Endothelial cell of umbilical vein (primary cell): ENCODE measurements around the gene SAMD4A. TPM values are rescaled to one million over a fixed set of nuclear protein-coding genes. Genes with fewer than 3 reads are reported as not detected.

Experiments
- BruUV-seq: library from RNA; stranded (reverse); fragments of 400-500 nt; replicated peaks from 2 replicates; lab custom pipeline; 2021; lab: Mats Ljungman, UMichigan
- CTCF ChIA-PET: fragments of 300-600, 350-600 bp; sonication (Branson Sonifier 250); formaldehyde crosslinking; loops from one replicate; lab custom pipeline; 2021; ENCODE audit warnings: antibody characterized with exemption, inconsistent platforms; lab: Charles Lee
- POLR2A ChIA-PET: fragments of 300-600, 350-600 bp; sonication (Branson Sonifier 250); formaldehyde crosslinking; loops from one replicate; lab custom pipeline; 2021; ENCODE audit warnings: antibody characterized with exemption, inconsistent platforms; lab: Charles Lee
- DNase-seq: peaks from one replicate; pipeline ENCODE4 v3.0.0-alpha.2; 2011; ENCODE audit warnings: low read depth, low spot score
- FAIRE-seq: peaks from 2 replicates; lab custom pipeline; 2011; peaks lifted over from hg19 to GRCh38; lab: Jason Lieb, UNC
- H2AFZ ChIP-seq: 2 replicates; pipeline ENCODE4 v1.6.0; 2012; ENCODE audit warnings: low read depth, low read length, control low read depth, inconsistent platforms
- H3K27ac ChIP-seq: 2 replicates; pipeline ENCODE4 v1.5.1; 2011; ENCODE audit warnings: low read depth, mild to moderate bottlenecking, control low read depth, low read length, moderate library complexity; ENCODE audit not compliant: insufficient read depth
- H3K27me3 ChIP-seq, 2 experiments: 2 replicates each; pipeline versions ENCODE4 v1.6.0 to v1.6.1; 2011; ENCODE audit warnings: low read length in 2 of 2, mixed read lengths in 1 of 2; ENCODE audit not compliant: control insufficient read depth in 2 of 2, insufficient read depth in 2 of 2
- H3K36me3 ChIP-seq, 2 experiments: 2 replicates in 1 of 2; 3 replicates in 1 of 2; pipeline ENCODE4 v1.5.1; 2011; ENCODE audit warnings: low read length in 2 of 2, mild to moderate bottlenecking in 1 of 2, moderate library complexity in 1 of 2; ENCODE audit not compliant: control insufficient read depth in 2 of 2, insufficient read depth in 2 of 2; ENCODE audit errors: extremely low read depth in 1 of 2
- H3K4me1 ChIP-seq: 3 replicates; pipeline ENCODE4 v1.5.1; 2011; ENCODE audit warnings: mild to moderate bottlenecking, low read length; ENCODE audit not compliant: control insufficient read depth, insufficient read depth; ENCODE audit errors: extremely low read depth
- H3K4me2 ChIP-seq: 2 replicates; pipeline ENCODE4 v1.6.1; 2011; ENCODE audit warnings: low read length, control low read depth, mixed read lengths; ENCODE audit not compliant: insufficient read depth
- H3K4me3 ChIP-seq, 3 experiments: fragments of 200-600 bp in 1 of 3; sonication (generic), shearing (Covaris generic) in 1 of 3; replicated peaks in 1 of 3; 2 replicates each; pipeline ENCODE4 v1.5.1; 2011 to 2016; ENCODE audit warnings: control low read depth in 3 of 3, low read length in 3 of 3, mild to moderate bottlenecking in 2 of 3, inconsistent platforms in 1 of 3, low read depth in 1 of 3, moderate library complexity in 1 of 3; ENCODE audit not compliant: insufficient read depth in 1 of 3
- H3K79me2 ChIP-seq: 2 replicates; pipeline ENCODE4 v1.6.0; 2012; ENCODE audit warnings: low read length, inconsistent platforms; ENCODE audit not compliant: control insufficient read depth, insufficient read depth
- H3K9ac ChIP-seq: replicated peaks from 2 replicates; pipeline ENCODE3; 2011; ENCODE audit warnings: low read length, control low read depth; ENCODE audit not compliant: insufficient read depth; ENCODE audit errors: extremely low read depth
- H3K9me1 ChIP-seq: replicated peaks from 3 replicates; pipeline ENCODE4 v1.6.0; 2011; ENCODE audit warnings: mild to moderate bottlenecking, low read length; ENCODE audit not compliant: control insufficient read depth, insufficient read depth; ENCODE audit errors: extremely low read depth
- H3K9me3 ChIP-seq: replicated peaks from 2 replicates; pipeline ENCODE4 v1.5.1; 2012; ENCODE audit warnings: low read length, inconsistent platforms; ENCODE audit not compliant: control insufficient read depth, insufficient read depth
- H4K20me1 ChIP-seq: replicated peaks from 2 replicates; pipeline ENCODE3; 2011; ENCODE audit warnings: mild to moderate bottlenecking, low read length; ENCODE audit not compliant: control insufficient read depth, insufficient read depth; ENCODE audit errors: extremely low read depth
- EZH2 ChIP-seq: IDR thresholded peaks from 2 replicates; pipeline ENCODE4 v1.6.1; 2012; ENCODE audit warnings: borderline replicate concordance, low read depth, mild to moderate bottlenecking, moderate library complexity, low read length, inconsistent platforms; ENCODE audit not compliant: severe bottlenecking
- FOS ChIP-seq: IDR thresholded peaks from 2 replicates; pipeline ENCODE4 v1.6.1; 2011; ENCODE audit warnings: mild to moderate bottlenecking, low read length, moderate library complexity, borderline replicate concordance; ENCODE audit not compliant: insufficient read depth
- GATA2 ChIP-seq: IDR thresholded peaks from 2 replicates; pipeline ENCODE4 v1.7.0; 2011; ENCODE audit warnings: low read depth, mild to moderate bottlenecking, moderate library complexity, mixed read lengths, low read length; ENCODE audit not compliant: insufficient read length, insufficient read depth
- JUN ChIP-seq: IDR thresholded peaks from 2 replicates; pipeline ENCODE4 v1.6.1; 2011; ENCODE audit warnings: borderline replicate concordance, low read depth; ENCODE audit not compliant: insufficient read length, insufficient read depth
- MYC ChIP-seq: IDR thresholded peaks from one replicate; pipeline ENCODE4 v1.6.1; 2011; ENCODE audit warnings: mild to moderate bottlenecking, low read depth, low read length
- POLR2A ChIP-seq: IDR thresholded peaks from 2 replicates; pipeline ENCODE4 v1.6.1; 2012; ENCODE audit warnings: low read depth, mild to moderate bottlenecking, control low read depth, low read length
- POLR2AphosphoS5 ChIP-seq: IDR thresholded peaks from 2 replicates; pipeline ENCODE4 v1.6.1; 2012; ENCODE audit warnings: low read depth, mild to moderate bottlenecking, control low read depth, low read length, moderate library complexity; ENCODE audit not compliant: insufficient read depth
- dilution Hi-C: fragments of 300-500 bp; cut with MboI; formaldehyde crosslinking; loops from one replicate; pipeline ENCODE4 v1.15.0; 2019; ENCODE audit warnings: low sequenced_read_pairs; ENCODE audit not compliant: extremely low pct_ligation_motif_present
- intact Hi-C: fragments of 100-400 bp; cut with micrococcal nuclease; formaldehyde crosslinking; loops from one replicate; pipeline ENCODE4 v1.10.0; 2022
- polyA plus RNA-seq, 4 experiments: library from polyadenylated mRNA; depleted of rRNA in 3 of 4; stranded (reverse) in 3 of 4; unstranded in 1 of 4; fragments of >200 nt; gene quantifications; 2 replicates each; pipeline versions ENCODE4 v1.2.1 to v1.2.3, GENCODE V29; 2011 to 2012; ENCODE audit warnings: missing spikeins in 1 of 4
- total RNA-seq: library from RNA; stranded (reverse); gene quantifications from 2 replicates; pipeline ENCODE4 v1.2.3, GENCODE V29; 2021
- TF ChIP-seq, protein P1 (sequence below), 2 donors: IDR thresholded peaks; 1 replicate in 1 of 2; 2 replicates in 1 of 2; pipeline ENCODE4 v1.5.1; 2011; ENCODE audit warnings: low read length in 2 of 2, mild to moderate bottlenecking in 2 of 2, moderate library complexity in 2 of 2, control low read depth in 1 of 2, inconsistent platforms in 1 of 2, low read depth in 1 of 2; ENCODE audit not compliant: insufficient read depth in 1 of 2; ENCODE audit errors: extremely low read depth in 1 of 2
- TF ChIP-seq, protein P2 (sequence below): IDR thresholded peaks from 2 replicates; pipeline ENCODE4 v1.6.1; 2011; ENCODE audit not compliant: insufficient read depth, insufficient read length

The SAMD4A gene
- total and polyA plus RNA-seq, 2 donors (not counting 3 experiments of a cell fraction or from before 2014, with no cell fraction given), result 37.7 to 95.3 TPM

DNA sequence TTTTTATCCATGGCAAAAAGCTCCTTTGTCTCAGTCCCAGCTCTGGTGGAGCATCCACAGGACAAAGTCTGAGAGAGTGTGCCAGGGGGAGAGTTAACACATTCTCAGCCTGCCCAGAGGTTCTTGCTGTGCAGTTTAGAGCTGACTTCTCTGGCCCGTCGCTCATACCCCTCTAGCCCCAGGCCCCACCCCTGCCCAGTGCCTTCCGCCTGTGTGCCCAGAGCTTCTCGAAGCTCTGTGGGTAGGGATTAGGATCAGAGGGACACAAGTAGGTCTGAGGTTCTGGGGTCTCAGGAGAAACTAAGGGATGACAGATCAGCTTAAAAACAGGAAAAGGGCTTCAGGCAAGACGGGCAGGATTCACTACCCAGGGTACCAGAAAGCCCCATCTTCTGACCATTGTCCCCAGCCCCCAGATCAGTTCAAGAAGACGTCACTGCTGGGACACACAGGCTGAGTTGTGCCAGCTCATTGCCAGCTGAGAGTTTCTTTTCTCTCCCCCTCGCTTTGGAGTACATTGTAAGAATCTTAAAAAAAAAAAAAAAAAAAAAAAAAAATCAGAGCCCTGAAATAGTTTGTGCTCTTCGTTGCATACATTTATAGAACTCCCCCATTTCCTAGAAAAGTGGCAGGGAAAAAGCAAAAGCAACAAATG, 208.7 kb downstream of the SAMD4A start:
- no peak for FAIRE-seq

More for the DNA sequence above, 208.7 kb downstream of the SAMD4A start:
- Histone ChIP-seq H3K27me3 (no peaks in the 10 kb centered on the region), H3K4me2 (no peak overlapping the region), H3K9me3 (no peaks in the 10 kb centered on the region), H2AFZ (no peak overlapping the region), H3K4me3 (no peak overlapping the region), H3K36me3 (peaks cover 14 to 26% of the 10 kb centered on the region in 2 experiments), H3K9me1 (no peaks in the 10 kb centered on the region), H3K27ac (no peak overlapping the region), H3K9ac (no peak overlapping the region), H3K4me1 (peaks cover 28% of the 10 kb centered on the region), H3K79me2 (no peaks in the 10 kb centered on the region), H4K20me1 (no peaks in the 10 kb centered on the region)
- BruUV-seq, result no TSS peak
- dilution Hi-C loops (no loop called here), intact Hi-C loops (no loop called here)
- ChIA-PET CTCF (interaction anchor here (1.3 to 6.4 kb wide), 3 partner anchors 18 to 225 kb away, joined by 3 to 286 read pairs (median 5); partner anchors contain the start of gene SAMD4A), POLR2A (no interaction called here)
- DNase-seq, result no peak
- TF ChIP-seq, protein P1, sequence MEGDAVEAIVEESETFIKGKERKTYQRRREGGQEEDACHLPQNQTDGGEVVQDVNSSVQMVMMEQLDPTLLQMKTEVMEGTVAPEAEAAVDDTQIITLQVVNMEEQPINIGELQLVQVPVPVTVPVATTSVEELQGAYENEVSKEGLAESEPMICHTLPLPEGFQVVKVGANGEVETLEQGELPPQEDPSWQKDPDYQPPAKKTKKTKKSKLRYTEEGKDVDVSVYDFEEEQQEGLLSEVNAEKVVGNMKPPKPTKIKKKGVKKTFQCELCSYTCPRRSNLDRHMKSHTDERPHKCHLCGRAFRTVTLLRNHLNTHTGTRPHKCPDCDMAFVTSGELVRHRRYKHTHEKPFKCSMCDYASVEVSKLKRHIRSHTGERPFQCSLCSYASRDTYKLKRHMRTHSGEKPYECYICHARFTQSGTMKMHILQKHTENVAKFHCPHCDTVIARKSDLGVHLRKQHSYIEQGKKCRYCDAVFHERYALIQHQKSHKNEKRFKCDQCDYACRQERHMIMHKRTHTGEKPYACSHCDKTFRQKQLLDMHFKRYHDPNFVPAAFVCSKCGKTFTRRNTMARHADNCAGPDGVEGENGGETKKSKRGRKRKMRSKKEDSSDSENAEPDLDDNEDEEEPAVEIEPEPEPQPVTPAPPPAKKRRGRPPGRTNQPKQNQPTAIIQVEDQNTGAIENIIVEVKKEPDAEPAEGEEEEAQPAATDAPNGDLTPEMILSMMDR (IDR thresholded peaks at IDR 0.05; ENCODE audit: extremely low read depth in 1 of 2, insufficient read depth in 1 of 2, low read depth in 1 of 2, low read length in 2 of 2), result no peak
- TF ChIP-seq GATA2, result no peak
- TF ChIP-seq POLR2AphosphoS5, result no peak
- no peak for TF ChIP-seq MYC
- TF ChIP-seq FOS, result no peak
- no peak for TF ChIP-seq POLR2A
- no peak for TF ChIP-seq EZH2
- TF ChIP-seq JUN, result no peak
- TF ChIP-seq, protein P2, sequence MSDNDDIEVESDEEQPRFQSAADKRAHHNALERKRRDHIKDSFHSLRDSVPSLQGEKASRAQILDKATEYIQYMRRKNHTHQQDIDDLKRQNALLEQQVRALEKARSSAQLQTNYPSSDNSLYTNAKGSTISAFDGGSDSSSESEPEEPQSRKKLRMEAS, result no peak
